HG02759 (cell line): ENCODE results near the gene TIPIN.
"Not testable (repeated sequence)": the region's sequence is repeated elsewhere in the genome, so short reads cannot be mapped to it uniquely, and the experiment has no call there.

Experiments
- ATAC-seq: cut with Tn5 transposase; IDR thresholded peaks from one replicate; pipeline ENCODE4 v1.9.1; 2021; ENCODE audit warnings: mild to moderate bottlenecking, moderate library complexity; ENCODE audit not compliant: unreplicated experiment

The TIPIN gene

GRCh38 chr15:66386204-66387123, 30.0 kb upstream of the TIPIN start, which contains the start of gene MAP2K1:
MAP2K1 (plus strand) TSS chr15:66386912; CDS start chr15:66387348, 436 bp downstream.
- peak; percentile 84 for ATAC-seq

DNA sequence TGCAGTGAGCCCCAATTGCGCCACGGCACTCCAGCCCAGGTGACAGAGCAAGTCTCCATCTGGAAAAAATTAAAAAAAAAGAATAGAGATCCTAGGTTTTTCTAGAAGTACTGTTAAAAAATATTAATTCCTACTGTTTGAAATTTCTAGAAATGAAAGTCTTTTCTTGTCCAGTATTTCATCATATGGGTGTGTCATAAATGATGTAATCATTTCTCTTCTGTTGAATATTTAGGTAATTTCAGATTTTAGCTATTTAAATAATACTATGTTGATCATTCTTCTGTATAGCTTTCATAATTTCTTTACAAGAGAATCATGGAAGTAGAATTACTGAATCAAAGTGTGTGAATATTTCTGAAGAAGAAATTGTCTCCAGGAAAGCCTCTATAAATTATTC, 24.9 kb upstream of the TIPIN start:
- not testable (repeated sequence) for ATAC-seq

- ATAC-seq: no peak
Observed at GRCh38 chr15:66378814-66379430, 22.4 kb upstream of the TIPIN start.

GRCh38 chr15:66374179-66374578, 17.7 kb upstream of the TIPIN start:
- ATAC-seq: no peak

DNA sequence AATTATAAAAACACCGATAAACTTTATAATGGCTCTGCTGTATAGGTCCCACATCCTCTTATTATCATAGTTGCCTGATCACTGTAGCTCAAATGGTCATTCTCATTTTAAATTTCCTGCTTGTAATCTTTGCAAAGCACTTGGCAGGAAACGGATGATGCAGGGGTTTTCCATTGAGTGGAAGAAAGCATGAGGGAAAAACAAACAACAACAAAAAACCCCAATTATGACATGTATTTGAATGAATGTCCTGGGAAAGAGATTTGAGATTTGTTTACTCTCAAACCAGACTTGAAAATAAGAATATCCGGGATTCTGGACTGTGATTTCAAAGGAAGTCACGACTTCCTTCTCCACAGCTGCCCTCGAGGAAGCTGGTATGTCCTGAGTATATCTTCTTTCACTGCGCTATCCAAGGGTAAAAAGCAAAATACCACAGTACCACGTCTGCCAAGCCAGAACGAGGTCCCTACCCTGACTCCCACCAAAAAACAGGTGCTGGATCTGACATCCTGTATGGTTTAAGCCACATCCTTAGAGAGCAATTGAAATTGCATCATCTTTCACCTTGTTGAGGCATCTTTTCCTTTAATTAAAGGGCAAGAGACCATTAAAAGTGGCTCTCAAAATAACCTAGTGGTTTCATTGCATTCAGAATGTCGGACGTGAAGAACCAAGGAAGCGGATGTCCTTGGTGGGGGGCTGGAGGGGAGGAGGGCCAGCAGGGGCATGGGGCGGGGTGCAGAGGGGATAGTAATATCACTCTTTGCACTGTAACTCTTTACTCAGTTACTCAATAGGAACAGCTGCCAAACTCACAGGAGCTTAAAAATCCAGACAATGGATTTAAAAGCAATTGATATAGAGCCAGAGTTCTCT, 13.5 kb upstream of the TIPIN start:
- ATAC-seq: no peak

- ATAC-seq: no peak
Observed at GRCh38 chr15:66364944-66365528, 8.6 kb upstream of the TIPIN start.

DNA sequence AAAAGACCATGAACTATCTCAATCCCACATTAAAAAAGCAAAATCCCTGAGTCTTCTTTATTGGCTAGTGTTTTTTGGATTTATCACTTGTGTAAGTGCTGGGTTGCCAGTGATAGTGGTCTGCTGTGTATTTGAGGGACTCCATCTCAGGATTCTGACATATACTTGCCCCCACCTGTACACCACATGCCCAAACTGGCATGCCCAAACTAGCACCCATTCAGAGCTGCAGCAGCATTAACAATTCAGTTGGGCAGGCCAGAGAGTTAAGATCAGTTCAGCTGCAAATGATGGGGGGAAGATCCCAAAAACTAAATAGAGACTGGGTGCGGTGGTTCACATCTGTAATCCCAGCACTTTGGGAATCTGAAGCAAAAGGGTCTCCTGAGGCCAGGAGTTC, 6.3 kb upstream of the TIPIN start:
- ATAC-seq: no peak

DNA sequence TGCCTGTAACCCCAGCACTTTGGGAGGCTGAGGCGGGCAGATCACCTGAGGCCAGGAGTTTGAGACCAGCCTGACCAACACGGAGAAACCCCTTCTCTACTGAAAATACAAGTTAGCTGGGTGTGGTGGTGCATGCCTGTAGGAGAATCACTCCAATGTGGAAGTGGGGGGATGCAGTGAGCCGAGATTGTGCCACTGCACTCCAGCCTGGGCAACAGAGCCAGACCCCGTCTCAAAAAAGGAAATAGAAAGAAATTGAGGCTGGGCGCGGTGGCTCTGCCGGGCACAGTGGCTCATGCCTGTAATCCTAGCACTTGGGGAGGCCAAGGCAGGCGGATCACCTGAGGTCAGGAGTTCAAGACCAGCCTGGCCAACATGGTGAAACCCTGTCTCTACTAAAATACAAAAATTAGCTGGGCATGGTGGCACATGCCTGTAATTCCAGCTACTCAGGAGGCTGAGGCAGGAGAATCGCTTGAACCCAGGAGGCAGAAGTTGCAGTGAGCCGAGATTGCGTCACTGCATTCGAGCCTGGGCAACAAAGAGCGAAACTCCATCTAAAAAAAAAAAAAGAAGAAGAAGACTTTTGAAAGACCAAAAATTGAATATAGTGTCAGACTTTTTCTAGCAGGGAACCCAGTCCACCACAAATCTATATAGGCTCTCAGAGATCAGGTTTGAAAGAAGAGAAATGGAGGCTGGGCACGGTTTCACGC, 5.4 kb upstream of the TIPIN start:
- not testable (repeated sequence) for ATAC-seq

DNA sequence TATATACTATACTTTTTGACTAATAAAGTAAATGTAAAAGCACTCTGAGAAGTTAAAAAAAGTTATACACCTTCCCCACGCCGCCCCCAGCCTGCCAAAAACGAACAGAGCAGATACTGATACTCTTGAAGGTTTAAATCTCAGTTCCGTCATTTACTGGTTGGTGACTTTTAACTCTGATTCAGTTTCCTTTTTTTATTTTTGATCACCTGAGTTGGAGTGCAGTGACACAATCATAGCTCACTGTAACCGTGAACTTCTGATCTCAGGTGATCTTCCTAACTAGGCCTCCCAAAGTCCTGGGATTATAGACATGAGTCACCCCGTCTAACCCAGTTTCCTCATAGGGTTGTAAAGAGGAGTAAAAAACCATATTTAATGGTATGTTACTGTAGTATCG, 3.3 kb upstream of the TIPIN start:
- no peak for ATAC-seq

DNA sequence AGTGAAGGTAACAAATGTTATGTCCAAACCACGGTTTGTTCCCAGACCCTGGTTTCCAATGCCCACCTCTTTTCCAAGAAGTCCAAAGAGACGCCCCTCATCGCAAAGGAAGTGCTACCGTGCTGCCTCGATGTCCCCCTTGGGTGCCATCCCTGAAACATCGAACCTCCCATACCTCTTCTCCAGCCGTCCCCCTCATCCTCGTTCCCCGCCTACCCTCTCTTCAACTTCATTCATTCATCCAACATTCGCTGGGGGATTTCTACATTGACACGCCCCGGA, 467 bp downstream of the TIPIN start:
- peak; percentile 4 for ATAC-seq

GRCh38 chr15:66348530-66348929, 8.0 kb downstream of the TIPIN start:
- ATAC-seq: not testable (repeated sequence)

GRCh38 chr15:66328771-66329170, 27.7 kb downstream of the TIPIN start:
- ATAC-seq: no peak

- no peak for ATAC-seq
Observed at GRCh38 chr15:66327736-66328135, 28.7 kb downstream of the TIPIN start.

DNA sequence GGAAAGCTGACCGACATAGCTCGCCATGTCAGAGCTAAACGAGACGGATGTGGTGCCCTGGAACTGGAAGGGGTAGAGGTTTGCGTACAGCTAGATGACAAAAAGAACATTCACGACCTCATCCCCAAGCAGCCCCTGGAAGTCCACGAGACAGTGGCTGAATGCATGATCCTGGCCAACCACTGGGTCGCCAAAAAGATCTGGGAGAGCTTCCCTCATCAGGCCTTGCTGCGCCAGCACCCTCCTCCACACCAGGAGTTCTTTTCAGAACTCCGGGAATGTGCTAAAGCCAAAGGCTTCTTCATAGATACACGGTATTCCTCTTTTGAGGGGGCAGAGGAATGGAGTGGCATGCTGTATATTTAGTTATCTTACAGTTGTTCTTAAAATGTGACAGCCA, 30.4 kb downstream of the TIPIN start:
- ATAC-seq: no peak

- ATAC-seq: no peak
Observed at GRCh38 chr15:66323312-66323928, 33.1 kb downstream of the TIPIN start.

- ATAC-seq: no peak
Observed at GRCh38 chr15:66312144-66312543, 44.3 kb downstream of the TIPIN start.

GRCh38 chr15:66310786-66311185, 45.7 kb downstream of the TIPIN start:
- no peak for ATAC-seq

- ATAC-seq: no peak
Observed at GRCh38 chr15:66309828-66310227, 46.7 kb downstream of the TIPIN start.

DNA sequence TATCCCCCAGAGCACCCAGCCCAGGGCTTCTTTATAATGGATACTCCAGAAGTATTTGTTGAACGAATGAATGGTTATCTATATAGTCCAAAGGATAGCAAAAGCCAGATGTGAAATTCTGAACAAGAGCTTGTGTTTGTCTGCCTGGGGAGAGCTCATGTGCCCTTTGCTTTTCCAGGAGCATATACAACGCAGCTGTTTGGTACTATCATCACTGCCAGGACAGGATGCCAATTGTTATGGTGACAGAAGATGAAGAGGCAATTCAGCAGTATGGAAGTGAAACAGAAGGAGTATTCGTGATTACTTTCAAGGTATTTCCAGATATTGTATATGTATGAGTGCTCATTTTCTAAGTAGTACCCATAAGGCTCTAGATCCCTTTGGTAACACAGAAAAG, 48.0 kb downstream of the TIPIN start:
- no peak for ATAC-seq

- ATAC-seq: no peak
Observed at GRCh38 chr15:66306381-66306780, 50.1 kb downstream of the TIPIN start.
